Stimulated activated naive CD8-positive, alpha-beta T cell treated with anti-CD3 and anti-CD28 coated beads, Interleukin-15, Interleukin-2, amounts not matched to agents 100 U/mL and 50 U/mL, for 24 hours (primary cell): ENCODE measurements around the gene BRF1.
"Not testable (repeated sequence)": the region's sequence is repeated elsewhere in the genome, so short reads cannot be mapped to it uniquely, and the experiment has no call there.

Experiments
- ATAC-seq: fragments of 150-1000 bp; cut with Tn5 transposase; one replicate; pipeline ENCODE4 v1.10.0; 2021
- DNase-seq: peaks from one replicate; pipeline ENCODE4 v3.0.0; 2021

The BRF1 gene, protein sequence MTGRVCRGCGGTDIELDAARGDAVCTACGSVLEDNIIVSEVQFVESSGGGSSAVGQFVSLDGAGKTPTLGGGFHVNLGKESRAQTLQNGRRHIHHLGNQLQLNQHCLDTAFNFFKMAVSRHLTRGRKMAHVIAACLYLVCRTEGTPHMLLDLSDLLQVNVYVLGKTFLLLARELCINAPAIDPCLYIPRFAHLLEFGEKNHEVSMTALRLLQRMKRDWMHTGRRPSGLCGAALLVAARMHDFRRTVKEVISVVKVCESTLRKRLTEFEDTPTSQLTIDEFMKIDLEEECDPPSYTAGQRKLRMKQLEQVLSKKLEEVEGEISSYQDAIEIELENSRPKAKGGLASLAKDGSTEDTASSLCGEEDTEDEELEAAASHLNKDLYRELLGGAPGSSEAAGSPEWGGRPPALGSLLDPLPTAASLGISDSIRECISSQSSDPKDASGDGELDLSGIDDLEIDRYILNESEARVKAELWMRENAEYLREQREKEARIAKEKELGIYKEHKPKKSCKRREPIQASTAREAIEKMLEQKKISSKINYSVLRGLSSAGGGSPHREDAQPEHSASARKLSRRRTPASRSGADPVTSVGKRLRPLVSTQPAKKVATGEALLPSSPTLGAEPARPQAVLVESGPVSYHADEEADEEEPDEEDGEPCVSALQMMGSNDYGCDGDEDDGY

DNA sequence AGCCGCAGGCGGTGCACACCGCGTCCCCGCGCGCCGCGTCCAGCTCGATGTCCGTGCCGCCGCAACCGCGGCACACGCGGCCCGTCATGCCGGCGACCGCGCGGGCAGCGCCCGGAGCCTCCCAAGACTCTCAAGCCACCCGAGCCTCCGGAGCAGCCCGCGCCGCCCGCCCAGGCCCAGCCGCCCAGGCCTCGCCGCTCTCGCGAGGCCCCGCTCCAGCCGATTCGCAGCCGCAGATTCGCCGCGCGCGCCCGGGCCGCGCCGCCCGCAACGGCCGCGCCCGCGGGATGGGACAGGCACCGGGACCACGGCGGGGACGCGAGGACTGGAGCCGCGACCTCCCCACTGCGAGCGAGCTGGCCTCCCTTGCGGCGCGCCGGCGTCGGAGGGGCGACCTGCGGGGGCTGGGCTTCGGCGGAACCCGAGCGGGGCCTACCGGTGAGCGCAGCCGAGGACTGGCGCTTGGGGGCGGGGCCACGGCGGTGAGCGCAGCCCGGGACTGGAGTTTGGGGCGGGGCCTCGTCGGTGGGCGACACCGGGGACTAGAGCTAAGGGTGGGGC is at the start of gene BRF1:
TSS of gene BRF1 (minus strand) at position 460 of the 561 bp plus-strand sequence. CDS start at position 88, 372 bp downstream.
- DNase-seq (peak; percentile 98), ATAC-seq (peak; percentile 93)

DNA sequence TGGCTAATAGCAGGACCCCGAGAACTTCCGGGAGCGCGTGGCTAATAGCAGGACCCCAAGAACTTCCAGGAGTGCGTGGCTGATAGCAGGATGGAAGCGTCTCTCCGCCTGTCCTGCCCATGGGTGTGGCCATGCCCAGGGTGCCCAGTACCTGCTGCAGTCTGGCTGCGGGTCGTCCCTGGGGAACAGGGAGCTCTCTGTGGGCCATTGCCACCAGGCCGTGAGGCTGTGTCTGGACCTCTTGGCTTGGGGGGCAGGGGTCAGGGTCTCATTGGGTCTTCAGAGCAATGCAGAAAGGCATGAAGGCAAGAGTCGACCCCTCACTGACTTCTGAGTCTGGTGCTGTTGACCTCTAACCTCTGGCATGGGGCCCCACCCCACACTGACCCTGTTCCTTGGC is 49.2 kb upstream of the BRF1 start:
- ATAC-seq: no peak
- DNase-seq: no peak

DNA sequence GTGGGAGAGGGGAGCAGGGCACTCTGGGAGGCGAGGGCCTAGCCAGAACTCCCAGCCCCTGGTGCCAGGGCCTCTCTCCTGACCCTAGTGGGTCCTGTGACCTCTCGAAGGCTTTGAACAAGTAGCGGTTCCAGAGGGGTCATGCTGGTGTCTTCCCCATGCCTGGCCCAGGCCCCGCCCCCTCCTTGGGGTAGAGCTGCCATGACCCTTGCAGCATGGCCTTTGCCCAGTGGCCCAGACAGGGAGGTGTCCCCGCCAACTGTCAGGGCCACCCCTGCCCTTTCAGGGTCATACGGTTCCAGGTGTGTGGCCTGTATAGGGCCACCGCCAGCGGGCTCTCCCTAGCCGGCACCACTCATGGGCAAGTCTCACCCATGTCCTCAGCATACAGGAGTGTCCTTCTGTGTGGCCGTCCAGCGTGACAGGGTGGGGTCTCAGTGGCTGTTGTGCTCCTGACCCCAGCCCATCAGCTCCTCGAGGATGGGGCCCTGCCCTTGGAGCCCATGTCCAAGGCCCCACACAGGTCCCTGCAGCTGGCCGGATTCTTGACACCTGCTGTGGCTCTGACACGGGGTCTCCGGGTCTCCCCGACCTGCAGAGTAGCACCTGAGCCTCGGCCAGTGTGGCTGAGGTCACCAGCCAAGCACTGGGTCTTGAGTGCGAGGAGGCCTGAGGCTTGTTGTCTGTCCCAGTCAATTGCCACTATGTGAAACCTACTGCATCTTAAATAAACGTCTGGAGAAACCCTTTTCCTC is 48.3 kb upstream of the BRF1 start:
- ATAC-seq: no peak
- no peak for DNase-seq

DNA sequence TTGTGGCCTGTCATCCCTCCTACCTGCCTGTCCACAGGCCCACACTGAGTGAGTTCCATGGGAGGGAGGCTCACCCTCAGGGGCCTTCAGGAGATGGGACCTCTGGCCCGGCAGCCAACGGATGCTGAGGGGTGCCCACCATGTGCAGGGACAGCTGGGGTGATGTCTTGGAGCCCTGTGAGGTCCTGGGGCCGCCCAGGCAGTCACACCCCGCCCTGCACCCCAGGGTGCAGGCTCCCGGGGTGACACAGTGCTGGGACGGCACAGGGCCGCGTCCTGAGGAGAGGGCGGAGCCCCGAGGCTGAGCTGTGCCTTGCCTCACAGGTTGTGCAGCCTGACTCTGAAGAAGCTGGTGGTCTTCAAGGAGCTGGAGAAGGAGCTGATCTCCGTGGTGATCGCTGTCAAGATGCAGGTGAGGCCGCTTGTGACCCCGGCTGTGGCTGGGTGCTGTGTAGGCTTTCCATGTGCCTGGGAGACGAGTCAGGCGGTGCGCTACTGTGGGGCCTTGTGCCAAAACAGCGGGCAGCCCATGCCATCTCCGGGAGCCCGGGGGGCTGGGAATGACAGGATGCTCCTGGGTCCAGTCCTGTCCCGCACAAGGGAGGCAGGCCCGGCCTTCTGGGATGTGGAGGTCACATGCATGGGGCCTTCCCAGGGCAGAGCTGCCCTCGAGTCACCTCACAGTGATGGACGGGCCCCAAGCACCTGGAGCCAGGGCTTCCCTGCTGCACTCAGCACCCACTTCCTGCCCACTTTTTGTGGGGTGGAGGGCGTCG is 47.6 kb upstream of the BRF1 start:
- DNase-seq (no peak), ATAC-seq (no peak)

DNA sequence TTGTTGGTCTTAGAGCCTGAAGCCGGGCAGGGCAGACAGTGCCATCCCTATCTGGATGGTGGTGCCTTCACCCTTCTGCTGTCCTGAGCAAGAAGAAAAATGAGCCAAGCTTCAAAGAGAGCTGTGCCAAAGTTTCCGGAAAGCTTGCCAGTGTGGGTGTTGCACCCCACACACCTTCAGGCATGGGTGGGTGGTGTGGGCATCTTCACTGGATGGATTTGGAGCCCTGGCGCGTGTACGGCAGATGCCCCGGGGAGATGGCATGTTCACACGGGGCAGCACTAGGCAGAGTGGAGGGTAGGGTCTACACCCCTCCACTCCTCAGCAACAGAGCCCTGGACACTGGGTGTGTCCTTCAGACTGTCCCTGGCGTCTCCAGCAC is 46.8 kb upstream of the BRF1 start:
- ATAC-seq (no peak), DNase-seq (no peak)

DNA sequence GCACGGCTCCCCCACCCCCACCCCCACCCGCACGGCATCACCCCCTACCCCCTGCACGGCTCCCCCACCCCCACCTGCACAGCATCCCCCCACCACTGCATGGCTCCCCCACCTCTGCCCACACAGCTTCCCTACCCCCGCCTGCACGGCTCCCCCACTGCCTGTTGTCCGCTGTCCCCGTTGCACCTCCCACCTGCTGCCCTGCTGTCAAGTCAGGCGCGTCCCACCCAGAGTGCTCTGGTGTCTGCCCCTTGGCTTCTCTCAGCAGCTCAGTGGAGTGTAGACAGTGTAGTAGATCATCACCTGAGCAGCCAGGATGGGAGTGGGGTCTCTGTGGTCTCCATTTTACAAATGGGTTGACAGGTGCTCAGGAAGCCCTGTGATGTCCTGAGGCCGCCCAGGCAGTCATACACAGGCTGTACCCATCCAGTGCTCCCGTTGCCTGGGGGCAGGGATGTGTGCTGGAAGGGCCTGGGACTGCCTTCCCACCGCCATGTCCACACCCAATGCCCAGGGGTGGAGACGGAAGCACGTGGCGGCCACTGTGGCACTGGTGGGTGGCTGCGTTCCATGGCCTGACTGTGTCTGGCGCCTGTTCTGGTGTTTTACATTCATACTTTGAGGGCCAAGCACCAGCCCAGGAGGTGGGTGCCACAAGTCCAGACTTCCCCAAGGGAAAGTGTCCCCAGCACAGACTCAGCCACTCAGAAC is 46.2 kb upstream of the BRF1 start:
- ATAC-seq (no peak), DNase-seq (no peak)

DNA sequence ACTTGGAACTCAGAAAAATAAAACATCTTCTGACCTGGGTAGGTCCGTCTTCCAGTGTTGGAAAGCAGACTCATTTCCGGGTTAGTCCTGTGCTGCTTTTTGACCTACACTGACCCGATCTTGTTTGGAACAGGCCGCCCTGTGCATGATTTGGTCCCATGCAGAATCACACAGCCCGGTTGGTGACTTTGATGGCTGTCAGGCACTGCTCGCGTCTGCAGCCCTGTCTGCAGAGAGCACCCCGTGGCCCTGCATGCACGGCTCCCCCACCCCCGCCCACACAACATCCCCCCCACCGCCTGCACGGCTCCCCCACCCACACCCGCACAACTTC is 45.4 kb upstream of the BRF1 start:
- ATAC-seq: no peak
- no peak for DNase-seq

DNA sequence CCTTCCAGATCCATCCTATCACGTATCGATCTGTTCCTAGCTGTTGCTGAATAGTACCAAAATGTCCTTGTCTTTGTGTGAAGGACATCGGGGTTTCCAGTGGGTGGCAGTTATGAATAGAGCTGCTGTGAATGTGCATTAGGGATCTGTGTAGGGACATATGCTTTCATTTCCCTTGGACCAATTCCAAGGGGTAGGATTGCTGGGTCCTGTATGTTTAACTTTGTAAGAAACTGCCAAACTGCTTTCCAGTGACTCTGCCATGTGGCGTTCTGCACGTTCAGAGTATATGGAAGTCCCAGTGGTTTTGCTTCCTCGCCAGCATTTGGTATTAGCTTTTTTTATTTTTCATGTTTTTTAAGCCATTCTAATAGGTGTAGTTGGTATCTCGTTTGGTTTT is 42.4 kb upstream of the BRF1 start:
- DNase-seq (no peak), ATAC-seq (no peak)

DNA sequence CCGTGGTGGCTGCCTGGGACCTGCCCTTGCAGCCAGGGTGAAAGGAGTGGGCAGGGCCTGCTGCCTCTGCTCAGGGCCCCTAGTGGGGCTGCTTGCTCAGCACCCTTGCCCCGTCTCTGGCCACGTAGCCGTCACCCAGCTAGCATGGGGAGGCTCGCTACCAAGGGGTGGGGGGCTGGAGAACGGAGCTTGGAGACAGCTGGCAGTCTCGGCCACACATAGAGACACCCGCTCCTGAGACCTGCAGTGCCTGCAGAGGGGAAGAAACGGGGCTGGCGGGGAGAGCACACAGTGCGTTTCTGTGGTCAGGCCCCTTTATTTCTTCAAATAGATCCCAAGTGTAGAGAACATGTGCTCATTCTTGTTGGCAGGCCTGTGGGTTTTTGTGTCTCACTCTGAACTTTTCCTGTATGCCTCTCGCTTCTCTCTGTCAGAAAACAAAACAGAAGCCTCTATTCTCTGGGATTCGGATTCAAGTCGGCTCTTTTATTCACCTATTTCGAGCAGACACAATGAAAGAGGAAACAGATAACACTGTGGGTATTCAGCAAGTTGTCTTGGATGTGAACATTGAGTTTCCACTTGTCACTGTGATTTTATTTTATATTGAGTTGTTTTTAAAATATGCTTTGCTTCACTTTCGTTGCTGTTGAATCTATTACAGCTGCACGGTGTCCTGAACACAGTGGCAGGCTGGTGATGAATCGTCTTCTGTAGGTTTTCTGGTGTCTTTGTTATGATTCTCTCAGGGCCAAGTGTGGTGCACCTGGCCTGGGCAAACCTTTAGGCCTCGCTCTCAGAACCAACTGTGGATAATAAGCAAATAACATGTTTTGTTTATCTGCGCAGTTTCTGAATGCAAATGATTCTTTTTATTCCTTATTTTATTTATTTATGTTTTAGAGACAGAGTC is 40.3 kb upstream of the BRF1 start:
- DNase-seq (no peak), ATAC-seq (peak; percentile 32)

DNA sequence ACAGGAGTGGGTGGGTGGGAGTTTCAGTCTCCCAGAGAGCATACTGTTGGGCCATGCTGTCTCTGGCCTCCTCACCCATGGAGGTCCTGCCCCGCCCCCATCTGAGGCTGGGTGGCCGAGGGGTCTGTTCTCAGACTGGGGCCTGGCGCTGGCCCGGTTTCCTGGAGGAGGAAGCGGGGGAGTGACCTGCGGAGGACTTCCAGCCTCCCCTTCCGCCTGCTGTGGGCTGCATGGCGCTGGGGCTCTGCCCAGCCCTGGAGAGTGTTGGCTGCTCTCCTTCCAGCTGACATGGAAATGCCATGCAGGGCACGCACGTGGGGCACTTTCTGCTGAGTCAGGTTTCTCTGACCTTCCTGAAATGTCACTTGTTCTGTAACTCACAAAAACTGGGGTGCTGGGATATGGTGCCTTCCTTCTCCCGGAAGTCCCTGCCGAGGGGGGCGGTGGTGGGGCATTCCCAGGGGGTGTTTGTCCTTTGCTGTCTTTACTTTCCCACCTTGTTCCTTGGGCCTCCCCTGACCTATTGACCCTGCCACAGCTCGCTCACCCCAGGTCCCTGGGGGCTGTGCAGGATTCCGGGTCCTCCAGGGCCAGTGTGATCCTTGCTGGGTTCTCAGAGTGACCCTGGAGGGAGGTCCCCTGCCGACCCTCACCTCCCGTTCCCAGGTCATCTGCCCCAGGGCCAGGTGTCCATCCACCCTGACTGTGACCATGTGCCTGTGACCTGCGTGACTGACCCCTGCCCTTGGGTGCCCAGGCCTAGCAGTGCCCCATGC is 37.4 kb upstream of the BRF1 start:
- DNase-seq (no peak), ATAC-seq (no peak)

DNA sequence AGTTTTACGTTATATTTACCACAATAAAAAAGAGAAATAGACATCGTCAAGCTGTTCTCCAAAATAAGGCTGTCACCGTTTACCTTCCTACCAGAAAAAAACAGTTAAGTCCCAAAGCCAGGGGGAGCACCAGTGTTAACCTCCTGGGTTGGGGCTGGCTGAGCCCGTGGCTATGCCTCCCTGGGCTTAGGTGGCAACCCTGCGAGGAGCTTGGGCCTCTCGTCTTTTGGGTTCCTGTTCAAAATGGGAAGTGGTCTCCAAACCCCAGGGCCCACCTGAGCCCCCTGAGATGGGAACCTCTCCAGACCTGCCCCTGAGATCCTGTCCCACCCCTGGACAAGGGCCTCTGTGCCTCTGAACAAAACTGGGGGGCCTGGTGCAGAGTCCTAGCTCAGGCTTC is 36.6 kb upstream of the BRF1 start:
- DNase-seq (no peak), ATAC-seq (no peak)

DNA sequence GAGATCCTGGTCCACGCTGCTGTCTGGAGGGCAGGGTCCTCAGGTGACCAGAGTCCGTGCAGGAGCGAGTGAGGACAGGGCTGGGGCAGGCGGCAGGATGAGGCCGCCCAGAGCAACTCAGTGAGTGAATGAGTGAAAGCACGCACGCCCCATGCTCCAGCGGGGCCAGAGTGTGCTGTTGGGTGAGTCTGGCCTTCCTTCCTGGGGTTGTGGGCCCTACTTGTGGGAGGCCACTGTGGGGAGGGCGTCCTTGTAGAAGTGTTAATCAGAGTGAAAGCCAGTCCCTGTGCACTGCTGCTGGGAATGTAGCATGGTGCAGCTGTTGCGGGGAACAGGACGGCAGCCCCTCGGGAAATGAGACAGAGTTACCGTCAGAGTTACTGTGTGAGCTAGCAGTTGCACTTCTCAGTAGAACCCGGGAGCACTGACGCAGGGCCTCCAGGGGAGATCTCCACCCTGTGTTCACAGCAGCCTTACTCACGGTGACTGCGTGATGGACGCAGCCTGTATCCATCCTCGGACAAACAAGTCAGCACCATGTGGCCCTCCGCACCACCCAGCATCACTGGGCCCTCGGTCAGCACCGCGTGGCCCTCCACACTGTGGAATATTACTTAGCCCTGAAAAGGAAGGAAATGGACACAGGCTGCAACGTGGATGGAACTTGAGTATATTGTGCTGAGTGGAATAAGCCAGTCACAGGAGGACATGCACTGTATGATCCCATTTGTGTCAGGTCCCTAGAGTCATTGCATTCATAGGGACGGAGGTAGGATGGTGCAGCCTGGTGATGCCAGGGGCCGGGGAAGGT is 35.9 kb upstream of the BRF1 start:
- DNase-seq: no peak
- no peak for ATAC-seq

DNA sequence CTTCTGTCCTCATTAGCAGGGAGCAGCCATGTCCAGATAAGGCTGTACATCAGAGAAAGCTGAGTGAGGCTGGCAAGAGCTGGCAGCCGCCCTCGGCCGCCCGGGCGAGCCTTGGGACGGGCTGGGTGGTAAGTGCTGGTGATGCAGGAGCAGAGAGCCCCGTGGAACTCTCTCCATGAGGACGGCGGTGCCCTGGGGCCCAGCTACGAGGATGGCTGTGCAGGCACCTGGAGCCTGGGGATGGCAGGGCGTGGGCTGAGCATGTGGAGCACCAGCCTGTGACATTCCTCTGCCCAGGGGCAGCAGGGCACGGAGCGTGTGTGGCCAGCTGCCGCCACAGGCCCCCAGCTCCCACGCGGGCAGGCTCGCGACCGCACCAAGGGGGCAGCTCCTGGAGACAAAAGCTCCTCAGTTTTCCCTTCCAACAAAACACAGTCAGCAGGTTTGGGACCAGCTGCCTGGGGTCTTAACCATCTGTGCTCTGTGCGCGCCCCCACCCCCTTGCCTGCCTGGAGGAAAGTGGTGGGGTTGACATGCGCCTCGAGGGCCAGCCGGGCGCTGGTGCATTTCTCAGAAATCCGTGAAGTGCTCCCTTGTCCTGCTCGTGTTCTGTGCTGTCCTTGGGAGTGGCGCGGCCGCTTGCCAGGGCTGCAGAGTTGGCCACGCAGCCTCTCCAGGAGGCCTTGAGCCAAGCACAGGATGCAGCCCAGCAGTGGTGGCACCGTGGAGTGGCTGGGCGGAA is 35.1 kb upstream of the BRF1 start:
- no peak for DNase-seq
- ATAC-seq: no peak

DNA sequence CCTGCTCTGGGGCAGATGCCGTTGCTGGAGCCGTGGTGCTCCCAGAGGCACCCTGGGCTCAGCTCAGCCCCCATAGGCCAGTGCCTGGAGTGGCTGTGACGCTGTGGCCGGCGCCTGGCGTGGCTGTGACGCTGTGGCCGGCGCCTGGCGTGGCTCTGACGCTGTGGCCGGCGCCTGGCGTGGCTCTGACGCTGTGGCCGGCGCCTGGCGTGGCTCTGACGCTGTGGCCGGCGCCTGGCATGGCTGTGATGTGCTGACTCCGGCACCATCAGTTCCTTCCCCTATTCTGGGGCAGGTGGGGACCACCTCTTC is 34.4 kb upstream of the BRF1 start:
- DNase-seq, ATAC-seq: not testable (repeated sequence)

DNA sequence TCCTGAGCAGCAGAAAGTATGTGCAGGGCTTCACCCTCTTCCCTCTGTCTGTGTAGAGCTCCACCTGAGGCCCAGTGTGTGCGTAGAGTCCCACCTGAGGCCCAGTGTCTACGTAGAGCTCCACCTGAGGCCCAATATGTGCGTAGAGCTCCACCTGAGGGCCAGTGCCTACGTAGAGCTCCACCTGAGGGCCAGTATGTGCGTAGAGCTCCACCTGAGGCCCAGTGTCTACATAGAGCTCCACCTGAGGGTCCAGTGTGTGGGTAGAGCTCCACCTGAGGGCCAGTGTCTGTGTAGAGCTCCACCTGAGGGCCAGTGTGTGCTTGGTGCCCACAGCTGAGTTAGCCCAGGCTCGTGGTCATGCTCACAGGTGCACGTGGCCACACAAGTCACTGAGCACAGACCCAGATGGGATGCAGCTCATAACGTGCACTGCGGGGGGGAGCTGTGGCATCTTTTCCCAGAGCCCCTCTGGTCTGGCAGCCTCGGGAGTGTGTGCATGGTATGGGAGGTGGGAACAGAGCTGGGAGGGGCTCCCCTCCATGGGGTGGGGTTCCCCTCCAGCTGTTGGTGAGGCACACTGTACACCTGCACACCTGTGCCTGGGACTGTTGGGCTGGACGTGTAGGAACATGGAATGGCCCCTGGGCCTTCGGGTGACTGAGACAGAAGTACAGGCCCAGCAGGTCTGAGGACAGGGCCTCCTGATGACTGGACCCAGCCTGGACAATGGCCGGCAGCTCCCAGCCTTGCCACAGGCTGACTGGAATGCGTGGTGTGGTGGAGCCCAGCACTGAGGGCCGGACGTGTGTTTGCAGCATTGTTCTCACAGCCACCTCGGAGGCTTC is 33.8 kb upstream of the BRF1 start:
- DNase-seq (no peak), ATAC-seq (no peak)

DNA sequence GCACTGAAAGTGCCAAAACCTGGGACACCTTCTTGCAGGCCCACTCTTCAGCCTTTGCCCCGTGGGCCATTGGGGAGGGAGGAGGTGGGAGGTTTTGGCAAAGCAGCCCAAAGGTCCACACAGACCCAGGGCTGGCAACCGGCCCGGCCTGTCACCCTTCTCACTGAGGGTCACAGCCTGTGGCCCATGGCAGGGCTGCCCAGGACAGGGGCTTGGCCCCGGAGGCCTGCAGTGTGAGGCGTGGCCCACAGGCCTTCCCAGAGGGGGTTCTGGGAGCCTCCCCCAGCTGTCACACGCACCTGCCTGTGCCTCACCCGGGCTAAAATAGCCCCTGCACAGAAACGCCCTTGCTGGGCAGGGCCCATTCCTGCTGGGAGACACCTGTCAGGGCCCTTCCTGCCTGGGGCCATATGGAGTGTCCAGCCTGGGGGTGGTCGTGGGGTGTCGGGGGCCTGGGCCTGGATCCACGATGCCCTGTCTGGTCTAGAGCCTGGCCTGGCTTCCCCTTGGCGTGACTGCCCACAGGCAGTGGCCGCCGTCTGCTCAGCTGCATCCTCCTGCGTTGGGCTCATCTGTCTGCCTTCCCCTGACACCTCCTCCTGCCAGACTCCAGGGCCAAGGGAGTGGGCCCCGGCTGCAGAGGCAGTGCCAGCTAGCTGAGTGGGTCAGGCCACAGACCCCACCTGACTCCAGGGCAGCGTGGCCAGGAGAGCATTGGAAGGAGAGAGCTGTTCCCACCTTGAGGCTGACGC is 33.0 kb upstream of the BRF1 start:
- DNase-seq: no peak
- no peak for ATAC-seq
